ENCODE results near the gene DDX1.

DNA sequence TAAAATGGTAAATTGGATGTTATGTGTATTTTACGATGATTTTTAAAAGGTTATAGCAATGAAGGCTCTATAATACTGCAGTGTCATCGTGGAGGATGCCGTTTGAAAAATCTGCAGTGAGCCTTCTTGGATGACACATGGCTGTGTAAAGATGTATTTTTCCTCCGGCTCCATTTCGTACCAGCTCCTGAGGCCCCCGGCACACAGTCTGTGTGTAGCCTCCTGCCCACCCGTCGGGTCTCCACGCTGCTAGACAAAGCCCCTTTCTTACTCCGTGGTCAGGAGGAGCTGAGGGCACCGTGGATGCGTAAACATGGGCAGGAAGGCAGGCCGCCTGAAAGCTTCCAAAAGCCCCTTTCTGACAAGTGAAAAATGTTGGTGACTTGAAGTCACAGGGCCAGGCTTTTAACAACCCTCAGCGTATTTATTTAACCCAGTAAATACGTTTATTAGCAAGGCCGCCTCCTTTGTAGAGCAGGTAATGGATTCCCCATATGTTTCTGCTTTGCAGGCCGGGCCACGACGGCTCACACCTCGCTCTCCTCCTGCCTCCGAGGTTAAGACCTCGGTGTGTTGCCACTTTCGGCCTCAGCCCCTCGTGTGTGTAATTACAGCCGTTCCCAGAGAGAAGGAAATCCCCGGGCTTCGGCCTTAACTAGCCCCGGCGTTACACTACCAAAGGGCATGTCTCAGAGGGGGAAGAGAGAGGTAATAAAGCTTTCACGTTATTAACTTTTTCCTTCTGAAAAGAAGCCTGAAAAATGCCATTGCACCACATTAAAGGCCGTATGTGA, 72.8 kb downstream of the DDX1 start:
- TF ChIP-seq SMC3 (IDR thresholded peaks at IDR 0.05; ENCODE audit: low read depth, low read length) (no peak), POLR2A (IDR thresholded peaks at IDR 0.05; ENCODE audit: low read depth, low read length) (no peak), RFX5 (IDR thresholded peaks at IDR 0.05; ENCODE audit: low read depth, low read length) (no peak)
- TF ChIP-seq, protein P1, sequence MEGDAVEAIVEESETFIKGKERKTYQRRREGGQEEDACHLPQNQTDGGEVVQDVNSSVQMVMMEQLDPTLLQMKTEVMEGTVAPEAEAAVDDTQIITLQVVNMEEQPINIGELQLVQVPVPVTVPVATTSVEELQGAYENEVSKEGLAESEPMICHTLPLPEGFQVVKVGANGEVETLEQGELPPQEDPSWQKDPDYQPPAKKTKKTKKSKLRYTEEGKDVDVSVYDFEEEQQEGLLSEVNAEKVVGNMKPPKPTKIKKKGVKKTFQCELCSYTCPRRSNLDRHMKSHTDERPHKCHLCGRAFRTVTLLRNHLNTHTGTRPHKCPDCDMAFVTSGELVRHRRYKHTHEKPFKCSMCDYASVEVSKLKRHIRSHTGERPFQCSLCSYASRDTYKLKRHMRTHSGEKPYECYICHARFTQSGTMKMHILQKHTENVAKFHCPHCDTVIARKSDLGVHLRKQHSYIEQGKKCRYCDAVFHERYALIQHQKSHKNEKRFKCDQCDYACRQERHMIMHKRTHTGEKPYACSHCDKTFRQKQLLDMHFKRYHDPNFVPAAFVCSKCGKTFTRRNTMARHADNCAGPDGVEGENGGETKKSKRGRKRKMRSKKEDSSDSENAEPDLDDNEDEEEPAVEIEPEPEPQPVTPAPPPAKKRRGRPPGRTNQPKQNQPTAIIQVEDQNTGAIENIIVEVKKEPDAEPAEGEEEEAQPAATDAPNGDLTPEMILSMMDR (conservative IDR thresholded peaks at IDR 0.05; ENCODE audit: low read depth, low read length): no peak
- TF ChIP-seq, protein P2, sequence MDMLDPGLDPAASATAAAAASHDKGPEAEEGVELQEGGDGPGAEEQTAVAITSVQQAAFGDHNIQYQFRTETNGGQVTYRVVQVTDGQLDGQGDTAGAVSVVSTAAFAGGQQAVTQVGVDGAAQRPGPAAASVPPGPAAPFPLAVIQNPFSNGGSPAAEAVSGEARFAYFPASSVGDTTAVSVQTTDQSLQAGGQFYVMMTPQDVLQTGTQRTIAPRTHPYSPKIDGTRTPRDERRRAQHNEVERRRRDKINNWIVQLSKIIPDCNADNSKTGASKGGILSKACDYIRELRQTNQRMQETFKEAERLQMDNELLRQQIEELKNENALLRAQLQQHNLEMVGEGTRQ (IDR thresholded peaks at IDR 0.05; ENCODE audit: low read depth, low read length): no peak

Data from IMR-90 (cell line).